H1 (cell line): ENCODE data around the gene SPSB3. TPM values are rescaled to one million over a fixed set of nuclear protein-coding genes. Genes with fewer than 3 reads are reported as not detected.

Source experiments
- BRCA1 ChIP-seq: IDR thresholded peaks from 2 replicates; pipeline ENCODE4 v1.6.1; 2012; ENCODE audit warnings: low read depth, low read length, improper control_type of control experiment
- CBX8 ChIP-seq: fragments of 300-800, 300-1000 bp; sonication (generic); IDR thresholded peaks from 2 replicates; pipeline ENCODE4 v1.7.1; 2016; ENCODE audit warnings: low read depth, low read length, borderline replicate concordance
- GTF2F1 ChIP-seq: IDR thresholded peaks from 2 replicates; pipeline ENCODE4 v1.6.1; 2012; ENCODE audit warnings: low read depth, low read length, improper control_type of control experiment, borderline replicate concordance
- POU5F1 ChIP-seq: IDR thresholded peaks from 2 replicates; pipeline ENCODE4 v1.6.1; 2011; ENCODE audit warnings: low read depth, mild to moderate bottlenecking, low read length, moderate library complexity
- SIN3A ChIP-seq, 2 experiments: IDR thresholded peaks in 1 of 2; conservative IDR thresholded peaks in 1 of 2; 2 replicates each; pipeline ENCODE4 v1.6.1; 2011 to 2012; ENCODE audit warnings: low read length in 2 of 2, improper control_type of control experiment in 1 of 2, low read depth in 1 of 2, mild to moderate bottlenecking in 1 of 2
- SUZ12 ChIP-seq: fragments of 200-600 bp; sonication (generic); IDR thresholded peaks from 2 replicates; pipeline ENCODE4 v1.6.1; 2012; ENCODE audit warnings: mild to moderate bottlenecking, inconsistent platforms, low read length, moderate library complexity, mixed read lengths
- TBP ChIP-seq: IDR thresholded peaks from 2 replicates; pipeline ENCODE4 v1.6.1; 2011; ENCODE audit warnings: low read depth, low read length, improper control_type of control experiment
- polyA plus RNA-seq, 7 experiments: library from polyadenylated mRNA; depleted of rRNA in 3 of 7; stranded (reverse) in 5 of 7; unstranded in 2 of 7; fragments of >200 nt in 5 of 7; fragments of 200-250 nt in 2 of 7; gene quantifications; 1 replicate in 5 of 7; 2 replicates in 1 of 7; 4 replicates in 1 of 7; pipeline versions ENCODE4 v1.2.1 to v1.2.3, GENCODE V29; 2011 to 2013; ENCODE audit warnings: missing spikeins in 2 of 7, mixed read lengths in 2 of 7
- total RNA-seq: library from RNA; stranded (reverse); fragmentation: NEBNext Ultra II Directional; extraction: Animal tissue kit (Norgen Biotek cat#: 25700); gene quantifications from 2 replicates; pipeline ENCODE4 v1.2.1, GENCODE V29; 2021

SPSB3 gene
- total and polyA plus RNA-seq, 2 of the 8 experiments (the other 6 are each of a cell fraction or from before 2014, with no cell fraction given) = 22.5 to 37.8 TPM

DNA sequence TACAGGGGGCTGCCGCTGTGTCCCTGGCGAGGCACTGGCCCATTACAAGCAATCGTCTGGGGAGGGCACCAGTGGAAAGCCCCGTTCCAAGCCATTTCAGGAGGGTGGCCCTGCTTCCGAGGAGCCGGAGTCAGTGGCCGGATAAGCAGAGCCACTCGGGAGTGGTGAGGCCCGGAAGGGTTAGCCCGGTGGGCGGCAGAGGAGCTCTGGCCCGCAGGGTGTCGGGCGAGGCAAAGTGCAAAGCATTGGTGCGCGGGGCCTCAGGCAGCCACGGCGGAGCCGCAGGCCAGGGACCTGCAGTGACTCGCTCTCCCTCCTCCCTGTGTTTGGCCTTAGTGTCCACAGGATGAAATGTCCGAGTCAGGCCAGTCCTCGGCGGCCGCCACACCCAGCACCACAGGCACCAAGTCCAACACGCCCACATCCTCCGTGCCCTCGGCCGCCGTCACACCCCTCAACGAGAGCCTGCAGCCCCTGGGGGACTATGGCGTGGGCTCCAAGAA is 35.6 kb downstream of the SPSB3 start (continued):
- no peak for TF ChIP-seq GTF2F1
- TF ChIP-seq CBX8 = no peak
- TF ChIP-seq BRCA1 = no peak
- no peak for TF ChIP-seq SUZ12
- TF ChIP-seq SIN3A (conservative IDR thresholded peaks at IDR 0.05 in 1 of 2, IDR thresholded peaks at IDR 0.05 in 1 of 2; ENCODE audit: low read depth in 1 of 2, low read length in 2 of 2) = no peak
- TF ChIP-seq POU5F1 = no peak
- TF ChIP-seq TBP = no peak
